Keratinocyte (primary cell): ENCODE data around the gene KICS2.

Source experiments
- CTCF ChIP-seq, 3 experiments: IDR thresholded peaks in 1 of 3; conservative IDR thresholded peaks in 1 of 3; optimal IDR thresholded peaks in 1 of 3; 2 replicates in 2 of 3; 3 replicates in 1 of 3; pipeline versions ENCODE3 to v1.5.1; 2011; ENCODE audit warnings: low read length in 3 of 3, mild to moderate bottlenecking in 3 of 3, moderate library complexity in 2 of 3, control low read depth in 1 of 3, inconsistent platforms in 1 of 3; ENCODE audit not compliant: insufficient read depth in 2 of 3; ENCODE audit errors: extremely low read depth in 1 of 3
- EZH2 ChIP-seq: IDR thresholded peaks from one replicate; pipeline ENCODE4 v1.6.1; 2012; ENCODE audit warnings: inconsistent platforms, mild to moderate bottlenecking, low read length, moderate library complexity

- TF ChIP-seq CTCF (optimal IDR thresholded peaks at IDR 0.05 in 1 of 3, IDR thresholded peaks at IDR 0.05 in 1 of 3, conservative IDR thresholded peaks at IDR 0.05 in 1 of 3; ENCODE audit: extremely low read depth in 1 of 3, insufficient read depth in 2 of 3, low read length in 3 of 3) (peak in 2 of 3 experiments; percentile 41 to 54), EZH2 (no peak)
Observed at GRCh38 chr12:64256166-64256800, 34.2 kb upstream of the KICS2 start.
